Inferior parietal cortex (tissue), 1 donor: ENCODE results near the gene ROPN1.
"Not testable (repeated sequence)": the region's sequence is repeated elsewhere in the genome, so short reads cannot be mapped to it uniquely, and the experiment has no call there.

Source experiments
- DNase-seq: peaks from one replicate; pipeline ENCODE4 v3.0.0-alpha.2; 2016; ENCODE audit errors: extremely low spot score

Gene ROPN1

DNA sequence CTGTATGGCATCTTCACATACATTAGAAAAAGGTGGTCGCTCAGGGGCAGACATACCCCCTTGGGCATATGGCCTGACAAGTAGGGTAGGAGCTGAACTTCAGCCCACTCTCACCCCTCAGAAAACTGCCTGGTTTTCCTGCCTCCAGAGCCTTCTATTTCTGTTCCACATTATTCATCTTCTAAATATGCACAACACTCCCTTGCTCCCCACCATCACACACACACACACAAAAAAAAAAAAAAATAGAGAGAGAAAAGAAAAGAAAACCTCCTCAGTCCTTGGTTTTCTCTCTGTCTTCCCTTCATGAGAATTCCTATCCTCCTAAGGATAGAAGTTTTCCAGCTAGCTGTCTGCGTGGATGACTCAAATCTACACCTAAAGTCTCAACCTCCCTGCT, 5.6 kb upstream of the ROPN1 start:
- DNase-seq = no peak

DNA sequence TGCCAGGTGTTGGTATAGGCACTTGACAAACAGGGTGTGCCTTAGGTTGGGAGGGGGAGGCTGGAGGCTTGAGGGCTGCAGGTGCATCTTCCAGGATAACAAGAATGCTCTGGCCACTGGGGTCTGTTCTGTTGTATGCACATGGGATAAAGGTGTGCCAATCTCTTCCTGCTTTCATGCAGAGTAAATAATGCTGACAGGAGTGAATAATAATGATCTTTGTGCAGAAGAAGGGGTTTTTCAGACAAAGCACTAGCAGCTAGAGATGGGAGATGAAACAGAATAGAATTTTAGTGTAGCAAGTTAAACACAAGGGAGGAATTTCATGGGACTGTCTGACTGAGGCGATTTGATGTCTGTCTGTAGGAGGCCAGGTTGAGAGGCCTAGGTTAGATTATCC, 1.9 kb upstream of the ROPN1 start:
- DNase-seq = no peak

DNA sequence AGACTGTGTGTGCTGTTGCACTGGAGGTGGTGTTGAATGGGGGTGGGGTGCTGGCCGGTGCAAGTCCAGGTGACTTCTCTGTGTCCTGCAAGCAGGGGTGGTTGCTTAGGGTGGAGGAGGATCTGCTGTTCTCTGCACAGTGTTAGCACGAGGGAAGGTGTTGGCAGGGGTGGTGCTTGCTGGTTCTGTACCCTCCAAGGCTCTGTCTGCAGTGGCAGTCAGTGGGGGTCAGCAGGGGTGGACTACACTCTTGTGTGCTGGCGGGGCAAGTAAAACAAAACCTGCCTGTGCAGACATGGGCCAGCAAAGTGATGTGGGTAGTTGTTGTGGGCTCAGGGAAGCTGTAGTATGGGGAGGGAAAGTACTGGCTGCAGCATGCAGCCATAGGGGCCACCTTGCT, 5.5 kb downstream of the ROPN1 start:
- DNase-seq = no peak

DNA sequence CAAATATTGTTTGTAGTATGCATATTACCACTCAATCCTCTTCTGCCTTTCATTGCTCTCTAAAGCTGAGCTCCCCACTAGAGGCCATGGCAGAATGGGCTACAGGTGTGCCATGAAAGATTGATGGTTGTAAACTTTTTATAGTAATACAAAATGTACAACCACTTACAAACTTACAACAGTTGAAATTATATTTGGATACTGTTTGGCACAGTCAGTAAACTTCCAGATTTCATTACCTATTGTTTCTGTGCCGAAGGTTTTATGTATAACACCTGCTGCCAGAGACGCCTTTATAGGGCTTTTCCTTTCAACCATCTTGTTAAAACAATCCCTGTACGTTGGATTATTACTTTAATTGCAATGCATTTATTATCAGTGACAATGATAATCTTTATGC, 7.0 kb downstream of the ROPN1 start:
- DNase-seq = no peak

DNA sequence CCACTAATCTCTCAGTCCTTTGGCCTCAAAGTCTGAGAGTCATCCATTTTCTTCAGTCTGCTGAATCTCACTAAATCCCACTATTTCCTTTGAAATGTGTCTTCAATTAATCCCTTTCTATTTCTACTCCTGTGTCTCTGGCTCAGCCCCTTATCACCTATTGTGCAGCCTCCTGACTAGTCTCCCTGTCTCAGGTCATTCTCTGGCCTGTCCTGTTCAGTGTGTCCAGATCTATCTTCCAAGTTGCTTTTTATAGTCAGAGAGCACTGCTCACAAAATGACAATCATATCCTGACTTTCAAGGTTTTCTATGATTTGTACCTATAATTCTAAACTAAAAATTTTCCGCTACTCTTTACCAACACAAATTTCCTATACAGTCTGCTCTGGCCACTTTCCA, 7.6 kb downstream of the ROPN1 start:
- DNase-seq = no peak

DNA sequence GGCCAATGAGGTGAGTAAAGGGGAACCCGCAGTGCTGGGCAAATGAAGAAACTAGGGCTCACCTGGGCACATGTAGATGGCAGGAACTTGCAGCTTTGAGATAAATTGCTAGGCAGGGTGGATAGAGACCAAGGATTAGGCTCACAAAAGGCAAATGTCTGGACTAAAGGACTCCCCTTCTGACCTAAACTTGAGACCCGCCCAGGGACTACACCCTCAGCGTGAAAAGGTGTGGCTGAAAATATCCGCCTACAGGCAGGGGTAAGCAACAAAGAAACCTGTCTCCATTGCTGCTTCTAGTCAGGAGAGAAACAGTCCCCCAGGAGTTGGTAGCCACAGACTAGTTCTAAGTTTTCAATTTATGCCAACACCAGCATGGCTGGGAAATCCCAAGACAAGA, 10.6 kb downstream of the ROPN1 start:
- not testable (repeated sequence) for DNase-seq

DNA sequence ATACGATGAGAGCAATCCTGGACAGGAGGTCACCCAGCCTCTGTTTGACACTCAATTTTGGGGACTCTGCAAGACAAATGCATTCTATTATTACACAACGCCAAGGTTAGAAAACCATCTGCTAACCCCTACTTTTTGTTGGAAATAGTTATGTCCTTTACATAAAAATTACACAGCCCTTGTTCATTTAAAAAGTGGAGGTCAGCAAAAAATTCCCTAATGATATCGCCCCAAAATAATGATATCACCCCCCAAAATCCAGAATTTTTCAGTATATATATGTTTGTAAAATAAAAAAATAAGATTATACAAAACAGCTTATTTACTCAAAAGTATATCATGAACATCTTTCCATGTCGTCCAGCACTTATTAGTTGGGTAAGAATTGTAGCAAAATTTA, 11.4 kb downstream of the ROPN1 start:
- DNase-seq = no peak

DNA sequence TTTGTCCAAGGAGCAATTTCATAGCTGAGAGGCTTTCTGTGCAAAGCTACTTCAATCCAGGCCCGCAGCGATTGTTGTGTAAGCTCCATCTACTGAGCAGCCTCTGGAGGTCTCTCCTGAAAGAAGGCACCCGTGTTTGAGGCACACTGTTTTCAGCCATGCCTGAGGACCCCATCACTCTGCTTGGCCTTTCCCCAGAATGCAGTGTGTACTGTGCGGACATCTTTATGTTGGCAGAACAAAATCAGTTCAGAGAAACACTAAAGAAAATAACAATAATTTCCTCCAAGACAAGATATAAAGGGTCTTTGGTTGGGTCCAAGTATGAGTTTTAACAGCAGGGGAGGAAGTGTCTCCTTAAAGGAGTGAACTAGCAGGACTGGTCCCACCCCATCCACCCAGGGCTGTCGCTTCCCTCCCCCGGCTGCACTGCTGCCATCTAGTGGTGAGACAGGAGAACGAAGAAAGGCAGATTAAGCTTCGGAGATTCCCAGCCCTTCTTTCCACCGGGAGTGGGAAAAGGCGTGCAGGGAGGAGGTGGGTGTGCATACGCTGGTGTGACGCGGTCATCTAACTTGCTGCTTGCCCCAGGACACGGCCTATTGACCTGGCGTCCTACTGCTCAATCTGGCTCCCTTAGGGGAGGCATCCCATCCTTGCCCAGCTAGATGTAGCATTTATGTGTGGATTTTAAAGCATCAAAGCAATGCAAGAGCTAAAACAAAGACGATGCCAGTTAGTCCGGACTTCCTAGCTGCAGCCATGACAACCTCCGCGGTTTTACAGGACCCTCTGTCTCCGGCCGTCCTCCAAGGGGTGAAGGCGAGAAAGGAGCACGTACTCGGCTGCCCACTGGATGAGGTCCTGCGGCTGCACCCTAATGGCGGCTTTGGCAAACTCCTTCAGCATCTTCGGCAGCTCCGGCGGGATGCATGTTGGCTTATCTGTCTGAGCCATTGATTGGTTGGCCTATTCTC, 12.1 kb downstream of the ROPN1 start:
- peak; percentile 64 for DNase-seq

DNA sequence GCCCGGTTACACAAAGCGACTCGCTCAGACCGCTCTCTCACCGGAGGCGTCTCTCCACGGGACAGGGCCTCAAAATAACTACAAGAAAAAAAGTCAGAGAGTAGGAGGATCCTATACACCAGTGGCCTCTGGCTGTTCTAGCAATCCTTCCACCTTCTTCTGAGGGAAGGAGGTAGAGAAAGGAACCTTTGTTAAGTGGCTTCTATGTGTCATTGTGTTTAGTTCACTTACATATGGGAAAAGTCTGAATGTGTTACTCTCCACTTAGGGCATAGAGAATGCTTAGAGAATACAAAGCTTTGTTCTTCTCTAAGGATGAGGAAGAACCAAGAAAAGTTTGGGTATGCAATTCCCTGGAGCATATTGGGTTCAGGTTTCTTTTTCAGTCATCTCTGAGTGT, 15.0 kb downstream of the ROPN1 start:
- not testable (repeated sequence) for DNase-seq

DNA sequence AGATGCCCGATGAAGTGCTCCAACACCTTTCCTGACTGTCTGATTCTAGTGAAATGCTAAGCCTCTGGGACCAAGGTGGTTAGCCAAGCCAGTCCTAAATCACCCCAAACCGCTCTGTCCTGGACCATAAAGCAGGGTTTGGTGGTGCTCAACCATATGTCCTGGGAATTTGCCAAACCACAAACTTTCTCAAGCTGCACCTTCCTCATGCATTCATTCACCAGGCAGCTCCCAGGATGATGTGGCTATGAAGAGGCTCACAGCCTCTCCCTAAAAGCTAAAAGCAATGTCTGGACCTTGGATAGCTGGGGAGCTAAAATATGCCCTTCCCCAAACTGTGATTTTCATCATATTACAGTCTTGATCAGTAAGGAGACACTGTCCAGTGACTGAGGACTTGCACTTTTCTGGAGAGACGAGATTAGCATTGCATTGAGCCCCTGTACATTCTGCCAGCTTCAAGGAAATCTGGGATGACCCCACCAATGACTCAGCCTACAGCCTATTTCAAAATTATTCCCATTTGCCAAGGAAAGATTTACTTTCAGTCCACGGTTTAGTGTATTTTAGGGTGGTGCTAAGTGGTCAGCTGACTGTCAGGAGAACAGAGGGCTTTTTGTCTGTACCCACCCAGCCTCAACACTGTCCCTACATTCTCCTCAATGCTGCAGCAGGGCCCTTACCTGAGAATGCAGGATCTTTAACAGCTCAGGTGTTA, 15.6 kb downstream of the ROPN1 start:
- not testable (repeated sequence) for DNase-seq

DNA sequence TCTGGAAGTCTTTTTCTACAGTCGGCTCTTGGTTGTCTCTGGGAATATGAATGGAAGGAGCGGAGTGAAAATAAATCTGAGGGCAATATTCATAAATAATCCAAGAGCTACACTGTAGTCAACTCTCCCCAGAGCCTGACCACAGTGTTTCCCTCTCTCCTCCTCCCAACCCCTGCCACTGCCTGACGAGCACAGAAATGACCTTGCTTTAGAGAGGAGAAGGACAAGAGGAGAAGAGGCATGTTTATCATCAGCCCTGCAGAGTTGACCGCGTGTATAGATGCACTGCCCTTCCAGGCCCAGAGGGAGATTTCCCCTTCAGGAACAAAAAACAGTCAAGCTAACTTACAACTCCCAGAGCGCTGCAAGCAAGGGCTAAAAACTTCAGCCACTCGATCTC, 16.9 kb downstream of the ROPN1 start:
- not testable (repeated sequence) for DNase-seq

DNA sequence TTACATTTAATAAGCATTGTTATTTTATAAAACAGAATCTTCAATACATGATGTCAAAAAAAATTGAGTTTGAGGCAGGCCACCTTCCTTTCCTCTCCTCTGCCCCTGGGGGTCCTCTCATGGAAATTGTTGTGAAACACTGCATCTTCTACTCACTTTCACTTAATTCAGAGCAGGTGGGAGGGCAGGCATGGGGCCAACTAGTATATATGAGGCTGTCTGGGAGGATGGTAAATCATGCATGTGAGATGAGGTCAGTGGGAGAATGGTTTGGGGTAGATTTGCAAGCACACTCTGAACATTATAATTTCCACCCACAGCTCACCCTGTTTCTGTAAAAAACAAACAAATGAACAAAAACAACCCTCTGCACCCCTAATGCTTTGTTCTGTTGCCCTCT, 20.5 kb downstream of the ROPN1 start:
- DNase-seq = no peak

DNA sequence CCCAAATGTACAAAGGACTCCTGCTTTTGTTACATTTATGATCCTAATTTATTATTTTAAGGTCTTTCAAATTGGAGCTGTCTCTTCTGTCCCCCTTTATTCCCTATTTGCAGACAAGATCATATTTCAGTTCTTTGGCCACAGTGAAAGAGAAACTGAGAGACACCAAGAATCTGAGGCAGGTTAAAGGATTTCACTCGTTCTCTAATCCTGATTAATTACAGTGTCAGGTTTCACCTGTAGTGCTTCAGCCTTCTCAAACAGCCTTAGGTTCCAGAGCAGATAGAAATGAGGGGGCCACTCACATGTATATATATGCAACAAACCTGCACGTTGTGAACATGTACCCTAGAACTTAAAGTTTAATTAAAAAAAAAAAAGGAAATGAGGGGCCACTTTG, 24.7 kb downstream of the ROPN1 start:
- not testable (repeated sequence) for DNase-seq

DNA sequence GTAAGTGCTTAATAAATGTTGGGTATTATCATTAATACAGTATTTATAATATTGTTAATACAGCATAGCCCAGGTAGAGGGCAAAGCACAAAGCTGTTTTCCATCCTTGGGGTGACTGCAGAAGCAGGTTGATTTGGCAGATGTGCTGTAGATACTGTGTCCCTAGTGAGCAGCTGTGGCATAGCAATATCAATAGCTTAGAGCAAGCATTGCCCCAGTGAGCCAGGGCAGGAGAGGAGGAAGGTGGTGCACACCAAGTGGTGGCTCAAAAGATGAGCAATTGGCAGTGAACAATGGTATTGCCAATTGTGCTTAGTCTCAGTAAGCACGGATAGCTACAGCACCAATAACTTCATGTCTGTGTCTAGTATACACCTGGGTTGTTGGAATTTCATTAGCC, 25.1 kb downstream of the ROPN1 start:
- not testable (repeated sequence) for DNase-seq

DNA sequence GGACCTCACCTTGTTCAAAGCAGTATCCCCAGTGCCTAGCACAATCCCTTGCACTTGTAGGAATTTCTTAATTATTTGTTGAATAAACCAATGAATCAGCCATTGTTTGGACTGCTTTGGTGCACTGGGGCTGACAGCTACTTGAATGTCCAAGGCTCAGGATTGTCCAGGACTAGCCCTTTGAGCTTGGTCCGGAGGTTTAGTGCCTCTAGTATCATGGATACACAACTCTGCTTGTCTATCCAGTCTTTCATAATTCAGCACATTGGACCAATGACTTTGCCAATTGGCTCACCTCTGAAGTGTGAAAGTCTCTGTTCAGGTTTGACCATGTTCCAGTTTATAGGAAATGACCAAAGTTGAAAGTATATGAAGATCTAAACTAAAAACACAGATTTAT, 27.1 kb downstream of the ROPN1 start:
- DNase-seq = not testable (repeated sequence)

DNA sequence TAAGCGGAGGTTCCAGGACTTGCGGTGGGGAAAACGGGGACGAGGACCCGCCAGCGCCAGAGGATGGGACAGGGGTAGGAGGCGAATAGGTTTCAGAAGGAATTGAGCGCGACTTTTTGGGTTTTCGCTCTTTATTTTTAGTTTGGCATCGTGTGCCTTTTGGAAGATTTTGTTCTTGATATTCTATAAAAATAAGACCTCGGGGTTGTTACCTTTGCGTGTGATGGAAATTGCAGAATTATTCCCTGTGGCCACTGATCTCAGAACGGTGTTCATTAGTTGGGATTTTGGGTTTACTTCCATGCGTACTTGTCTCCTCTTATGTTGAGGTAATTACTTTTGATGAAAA, 30.4 kb downstream of the ROPN1 start:
- DNase-seq = peak; percentile 20

DNA sequence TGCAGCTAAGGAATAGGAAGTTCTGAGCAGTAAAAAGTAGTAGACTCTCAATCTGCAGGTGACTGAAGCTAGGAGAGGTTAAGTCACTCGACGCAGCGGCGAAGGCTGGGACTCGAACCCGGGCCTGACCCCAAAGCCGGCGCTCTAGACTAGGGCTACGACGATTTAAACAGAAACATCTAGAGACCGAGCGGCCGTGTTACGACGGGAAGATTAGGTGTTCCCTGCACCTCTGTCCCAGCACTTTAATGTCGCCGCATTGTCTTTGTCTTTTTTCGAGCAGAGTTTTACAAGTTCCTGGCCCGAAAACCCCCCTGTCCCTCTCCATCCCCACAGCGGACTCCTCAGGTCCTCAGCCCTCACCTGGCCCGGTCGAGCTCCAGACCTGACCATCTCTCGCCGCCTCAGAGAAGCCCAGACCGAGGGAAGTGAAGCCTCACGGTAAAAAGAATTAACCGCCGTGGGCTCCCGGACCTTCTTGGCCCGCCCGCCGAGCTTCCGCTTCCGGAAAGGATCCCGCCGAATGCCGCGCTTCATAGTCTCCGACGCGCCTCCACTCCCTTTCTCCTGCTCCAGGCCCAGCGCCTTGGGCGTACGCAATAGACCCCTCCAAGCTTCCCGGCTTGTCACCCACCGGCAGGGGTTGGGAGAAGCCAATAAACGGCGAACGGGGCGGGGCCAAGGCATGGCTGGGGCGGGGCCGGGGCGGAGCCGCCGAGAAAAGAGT, 31.0 kb downstream of the ROPN1 start, which contains the start of gene CCDC14:
Gene CCDC14 (minus strand): TSS at position 449 of the 727 bp plus-strand sequence. CDS start 56 bp downstream, at position 393.
- DNase-seq = peak; percentile 82

DNA sequence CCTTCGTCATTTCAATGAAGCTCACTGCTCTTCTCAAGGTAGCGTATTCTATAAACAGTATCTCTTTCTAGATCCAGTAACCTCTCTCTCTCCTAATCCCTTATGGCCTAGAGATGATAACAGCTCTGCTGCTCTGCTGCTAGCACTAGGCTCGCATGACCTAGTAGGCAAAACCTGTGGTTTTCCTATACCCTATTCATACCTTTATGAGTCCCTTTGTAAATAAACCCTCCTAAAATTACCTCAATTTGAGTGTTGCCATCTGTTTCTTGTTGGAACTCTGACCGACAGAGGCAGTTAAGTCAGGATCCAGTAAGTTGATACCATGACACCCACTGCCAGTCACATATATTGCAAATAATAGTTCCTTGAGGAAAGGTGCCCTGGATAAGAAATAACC, 38.2 kb downstream of the ROPN1 start:
- DNase-seq = no peak

DNA sequence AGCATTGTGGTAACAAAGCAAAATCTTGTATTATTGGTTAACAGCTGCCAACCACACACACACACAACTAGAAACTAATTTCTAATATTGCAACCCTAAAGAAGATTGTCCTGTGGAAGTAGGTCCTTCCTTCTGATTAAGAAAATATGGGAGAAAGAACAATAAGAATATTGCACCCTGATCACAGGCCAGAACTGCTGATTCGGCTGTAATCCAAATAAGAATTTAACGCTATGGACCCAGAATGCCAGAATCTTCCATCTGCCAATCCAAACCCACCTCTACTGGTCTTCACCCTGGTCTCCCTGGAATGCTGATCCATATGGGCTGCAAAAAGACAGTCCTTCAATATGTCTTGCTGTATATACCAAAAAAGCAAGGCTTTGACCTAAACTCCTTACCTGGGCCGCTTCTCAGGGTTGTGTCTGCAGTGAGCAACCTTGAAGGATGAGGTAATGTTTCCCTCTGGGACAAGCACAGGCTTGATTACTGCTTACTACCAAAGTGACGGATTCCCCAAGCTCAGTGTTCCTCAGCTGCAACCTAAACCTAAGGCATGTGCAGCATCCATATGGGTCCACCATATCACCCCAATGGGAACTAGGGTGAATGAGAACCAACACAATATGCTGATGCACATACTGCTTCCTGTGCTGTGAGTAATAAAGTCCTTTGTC, 38.9 kb downstream of the ROPN1 start:
- DNase-seq = no peak

DNA sequence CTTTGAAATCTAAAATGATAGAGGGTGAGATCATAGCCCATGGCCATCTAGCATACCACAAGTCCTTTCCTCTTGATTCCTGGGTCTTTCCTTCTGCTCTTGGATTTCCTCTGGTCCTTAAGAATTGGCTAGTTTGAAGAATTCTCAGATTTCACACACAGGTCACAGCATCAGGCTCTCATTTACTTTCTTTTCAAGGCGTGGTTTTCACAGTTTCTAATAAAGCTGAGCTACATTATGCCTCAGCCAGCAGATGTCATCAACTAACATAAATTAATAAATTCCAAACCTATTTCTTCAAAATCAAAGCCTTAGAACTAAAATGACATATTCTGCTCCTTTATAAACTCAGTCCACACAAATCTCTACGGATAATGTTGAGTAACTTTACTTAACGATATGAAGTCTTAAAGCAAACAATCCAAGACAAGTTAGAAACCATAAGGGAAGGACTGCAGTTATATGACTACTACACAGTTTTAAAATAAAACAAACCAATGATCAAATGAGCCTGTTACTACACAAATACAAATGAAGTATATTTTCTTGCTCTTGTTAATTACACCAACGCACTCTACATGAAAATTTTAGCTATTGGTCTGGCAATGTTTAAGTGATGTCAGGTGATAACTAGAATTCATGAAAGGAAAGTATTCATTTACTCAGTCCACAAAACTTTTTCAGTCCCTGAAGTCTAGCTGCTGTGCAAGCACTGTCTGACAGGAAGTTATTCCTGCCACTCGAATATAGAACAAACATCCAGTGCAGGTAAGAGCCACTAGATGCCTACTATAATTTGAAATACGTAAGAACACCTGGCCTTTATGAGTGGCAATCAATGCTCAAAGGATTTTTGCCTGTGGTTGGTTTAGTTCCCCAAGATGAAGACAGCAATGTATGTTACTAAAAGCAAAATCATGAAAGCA, 40.1 kb downstream of the ROPN1 start:
- no peak for DNase-seq

DNA sequence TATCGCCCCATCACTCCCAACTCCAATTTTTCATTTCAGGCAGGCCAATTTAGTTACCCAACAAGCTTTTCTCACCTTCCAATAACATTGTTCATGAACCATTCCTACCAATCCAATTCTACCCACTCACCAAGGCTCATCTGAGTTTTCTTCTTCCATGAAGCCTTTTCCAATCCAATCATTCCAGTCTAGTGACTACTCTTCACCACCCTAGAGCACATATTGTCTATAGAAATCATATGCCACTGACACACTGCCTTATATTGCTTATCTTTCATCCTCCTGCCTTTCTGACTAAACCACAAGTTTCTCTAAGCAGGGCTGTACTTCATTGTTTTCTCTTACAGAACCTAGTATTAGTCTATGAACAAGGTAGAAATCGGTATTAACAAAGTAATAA, 42.3 kb downstream of the ROPN1 start:
- no peak for DNase-seq
